Natural killer cell (primary cell): Measurements from ENCODE around the gene KIF3A. TPM values are rescaled to one million over a fixed set of nuclear protein-coding genes. Genes with fewer than 3 reads are reported as not detected.

Source experiments
- ATAC-seq, 3 donors: fragments of 150-1000 bp in 2 of 3; fragments of 200-7000 bp in 1 of 3; cut with Tn5 transposase; 1 replicate in 1 of 3; 2 replicates in 2 of 3; pipeline ENCODE4 v1.10.0; 2021; ENCODE audit warnings: mild to moderate bottlenecking in 2 of 3, moderate library complexity in 2 of 3
- DNase-seq, 2 donors: peaks; one replicate each; pipeline versions ENCODE4 v3.0.0 to v3.0.0-alpha.2; 2013 to 2021; ENCODE audit warnings: mixed read lengths in 1 of 2
- H3K27ac ChIP-seq: one replicate; pipeline ENCODE4 v1.5.1; 2013; ENCODE audit warnings: mild to moderate bottlenecking, low read length
- H3K27me3 ChIP-seq: one replicate; pipeline ENCODE4 v1.6.1; 2013; ENCODE audit warnings: low read length; ENCODE audit not compliant: control insufficient read depth, insufficient read depth
- H3K36me3 ChIP-seq: one replicate; pipeline ENCODE4 v1.6.1; 2013; ENCODE audit warnings: low read length; ENCODE audit not compliant: control insufficient read depth, insufficient read depth
- H3K4me1 ChIP-seq: one replicate; pipeline ENCODE4 v1.6.1; 2013; ENCODE audit warnings: low read length; ENCODE audit not compliant: control insufficient read depth, insufficient read depth
- H3K4me3 ChIP-seq: one replicate; pipeline ENCODE4 v1.5.1; 2013; ENCODE audit warnings: low read length
- H3K9me3 ChIP-seq: one replicate; pipeline ENCODE4 v1.6.1; 2013; ENCODE audit warnings: low read length; ENCODE audit not compliant: control insufficient read depth, insufficient read depth
- H3K27ac Mint-ChIP-seq, 2 donors: one replicate each; pipeline ENCODE4 v1.8.0; 2022; ENCODE audit warnings: mild to moderate bottlenecking in 2 of 2, mixed read lengths in 2 of 2, moderate library complexity in 1 of 2
- H3K27me3 Mint-ChIP-seq, 2 donors: one replicate each; pipeline ENCODE4 v1.8.0; 2022; ENCODE audit warnings: low read depth in 2 of 2, mixed read lengths in 2 of 2
- H3K36me3 Mint-ChIP-seq: one replicate; pipeline ENCODE4 v1.8.0; 2022; ENCODE audit warnings: mixed read lengths
- H3K4me1 Mint-ChIP-seq, 2 donors: one replicate each; pipeline ENCODE4 v1.8.0; 2022; ENCODE audit warnings: mixed read lengths in 2 of 2
- H3K4me3 Mint-ChIP-seq: one replicate; pipeline ENCODE4 v1.8.0; 2022; ENCODE audit warnings: mild to moderate bottlenecking, moderate library complexity, mixed read lengths
- H3K9me3 Mint-ChIP-seq, 2 donors: one replicate each; pipeline ENCODE4 v1.8.0; 2022; ENCODE audit warnings: mixed read lengths in 2 of 2
- WGBS: methylation state at CpG from one replicate; pipeline ENCODE4 v1.1.7; 2013; ENCODE audit warnings: missing lambda C conversion rate; ENCODE audit not compliant: insufficient coverage; 5-methylcytosine and 5-hydroxymethylcytosine counted together
- intact Hi-C: fragments of 100-400 bp; cut with micrococcal nuclease; formaldehyde crosslinking; loops from one replicate; pipeline ENCODE4 v1.14.2; 2022
- total RNA-seq, 4 donors: library from RNA; stranded (reverse); fragments of 120-200 nt in 1 of 4; gene quantifications; one replicate each; pipeline versions ENCODE4 v1.2.3 to v1.2.4, GENCODE V29; 2013 to 2022
- TF ChIP-seq, protein P1 (sequence below): fragments of 200-600 bp; IDR thresholded peaks from one replicate; pipeline ENCODE4 v1.8.0; 2022; ENCODE audit warnings: antibody characterized with exemption

KIF3A gene
- total RNA-seq, 3 donors from 2014 or later (not counting 1 experiment from before 2014, with no cell fraction given) = 13.6 to 19.2 (median 18.6) TPM

GRCh38 chr5:132771503-132771998 lies 34.2 kb upstream of the KIF3A start:
- intact Hi-C loops = no loop called here
- DNase-seq (no peak), ATAC-seq (no peak)
- TF ChIP-seq, protein P1, sequence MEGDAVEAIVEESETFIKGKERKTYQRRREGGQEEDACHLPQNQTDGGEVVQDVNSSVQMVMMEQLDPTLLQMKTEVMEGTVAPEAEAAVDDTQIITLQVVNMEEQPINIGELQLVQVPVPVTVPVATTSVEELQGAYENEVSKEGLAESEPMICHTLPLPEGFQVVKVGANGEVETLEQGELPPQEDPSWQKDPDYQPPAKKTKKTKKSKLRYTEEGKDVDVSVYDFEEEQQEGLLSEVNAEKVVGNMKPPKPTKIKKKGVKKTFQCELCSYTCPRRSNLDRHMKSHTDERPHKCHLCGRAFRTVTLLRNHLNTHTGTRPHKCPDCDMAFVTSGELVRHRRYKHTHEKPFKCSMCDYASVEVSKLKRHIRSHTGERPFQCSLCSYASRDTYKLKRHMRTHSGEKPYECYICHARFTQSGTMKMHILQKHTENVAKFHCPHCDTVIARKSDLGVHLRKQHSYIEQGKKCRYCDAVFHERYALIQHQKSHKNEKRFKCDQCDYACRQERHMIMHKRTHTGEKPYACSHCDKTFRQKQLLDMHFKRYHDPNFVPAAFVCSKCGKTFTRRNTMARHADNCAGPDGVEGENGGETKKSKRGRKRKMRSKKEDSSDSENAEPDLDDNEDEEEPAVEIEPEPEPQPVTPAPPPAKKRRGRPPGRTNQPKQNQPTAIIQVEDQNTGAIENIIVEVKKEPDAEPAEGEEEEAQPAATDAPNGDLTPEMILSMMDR = no peak
- Histone ChIP-seq H3K4me1 (peaks cover 6% of the 10 kb centered on the region), H3K27ac (no peak overlapping the region), H3K9me3 (no peaks in the 10 kb centered on the region), H3K27me3 (peaks cover 3% of the 10 kb centered on the region), H3K36me3 (no peaks in the 10 kb centered on the region), H3K4me3 (no peak overlapping the region)
- H3K36me3 Mint-ChIP-seq = no peaks in the 10 kb centered on the region
- H3K27ac Mint-ChIP-seq = no peak overlapping the region
- peaks cover 0 to 4% of the 10 kb centered on the region in 2 donors for H3K27me3 Mint-ChIP-seq
- WGBS = 94% methylated on average over 8 of the region's 8 CpGs
- H3K4me1 Mint-ChIP-seq = peaks cover 0 to 7% of the 10 kb centered on the region in 2 donors
- H3K9me3 Mint-ChIP-seq = no peaks in the 10 kb centered on the region
- no peak overlapping the region for H3K4me3 Mint-ChIP-seq

- intact Hi-C loops = no loop called here
- no peak overlapping the region for H3K4me3 ChIP-seq
- no peaks in the 10 kb centered on the region for H3K36me3 ChIP-seq
- ATAC-seq = no peak
- H3K9me3 Mint-ChIP-seq = no peaks in the 10 kb centered on the region
- H3K27ac Mint-ChIP-seq = no peak overlapping the region
- no peaks in the 10 kb centered on the region for H3K4me1 ChIP-seq
- H3K27ac ChIP-seq = no peak overlapping the region
- H3K9me3 ChIP-seq = no peaks in the 10 kb centered on the region
- TF ChIP-seq, protein P1 = no peak
- H3K27me3 ChIP-seq = peaks cover 2% of the 10 kb centered on the region
- peaks cover 0 to 4% of the 10 kb centered on the region in 2 donors for H3K27me3 Mint-ChIP-seq
- peaks cover 0 to 6% of the 10 kb centered on the region in 2 donors for H3K4me1 Mint-ChIP-seq
- 95% methylated on average over 8 of the region's 8 CpGs for WGBS
- no peak overlapping the region for H3K4me3 Mint-ChIP-seq
- DNase-seq = no peak
- no peaks in the 10 kb centered on the region for H3K36me3 Mint-ChIP-seq
Measured at GRCh38 chr5:132770476-132771159, 33.3 kb upstream of the KIF3A start.

DNA sequence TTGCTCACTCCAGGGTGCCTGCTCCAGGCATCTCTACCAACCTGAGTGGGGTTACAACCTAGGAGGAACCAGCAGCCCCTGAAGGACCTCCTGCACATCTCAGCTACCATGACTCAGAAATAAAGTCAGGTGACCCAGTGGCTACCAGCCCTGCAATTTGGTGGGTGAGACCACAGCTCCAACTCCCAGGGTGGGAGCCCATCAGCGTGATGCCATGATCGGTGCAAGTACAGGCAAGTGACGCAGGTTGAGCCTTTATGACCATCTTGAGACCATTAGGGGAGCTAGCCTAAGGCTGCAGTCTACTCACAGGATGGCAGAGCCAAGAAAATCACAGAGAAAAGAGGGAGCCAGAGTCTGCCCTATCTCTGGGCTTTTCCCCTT lies 31.1 kb upstream of the KIF3A start:
- H3K36me3 ChIP-seq = no peaks in the 10 kb centered on the region
- Mint-ChIP-seq H3K4me3 (no peak overlapping the region), H3K27ac (no peak overlapping the region), H3K4me1 (no peaks in the 10 kb centered on the region), H3K9me3 (no peaks in the 10 kb centered on the region), H3K36me3 (no peaks in the 10 kb centered on the region), H3K27me3 (no peaks in the 10 kb centered on the region)
- intact Hi-C loops = no loop called here
- TF ChIP-seq, protein P1 = no peak
- DNase-seq = no peak
- 98% methylated on average over 3 of the region's 3 CpGs for WGBS
- H3K4me1 ChIP-seq = no peaks in the 10 kb centered on the region
- H3K27me3 ChIP-seq = peaks cover 2% of the 10 kb centered on the region
- ATAC-seq = no peak
- H3K4me3 ChIP-seq = no peak overlapping the region
- no peaks in the 10 kb centered on the region for H3K9me3 ChIP-seq
- no peak overlapping the region for H3K27ac ChIP-seq

GRCh38 chr5:132767150-132767549 lies 29.8 kb upstream of the KIF3A start:
- Mint-ChIP-seq H3K36me3 (no peaks in the 10 kb centered on the region), H3K4me1 (no peaks in the 10 kb centered on the region), H3K27ac (no peak overlapping the region), H3K9me3 (no peaks in the 10 kb centered on the region), H3K27me3 (no peaks in the 10 kb centered on the region), H3K4me3 (no peak overlapping the region)
- DNase-seq = no peak
- no peak overlapping the region for H3K27ac ChIP-seq
- H3K4me1 ChIP-seq = no peaks in the 10 kb centered on the region
- no peaks in the 10 kb centered on the region for H3K27me3 ChIP-seq
- no peak overlapping the region for H3K4me3 ChIP-seq
- ATAC-seq = no peak
- TF ChIP-seq, protein P1 = no peak
- 90% methylated on average over 2 of the region's 2 CpGs for WGBS
- H3K9me3 ChIP-seq = no peaks in the 10 kb centered on the region
- no peaks in the 10 kb centered on the region for H3K36me3 ChIP-seq
- intact Hi-C loops = no loop called here
